Lung (tissue), 12 donors: ENCODE measurements around the gene TSPAN31. TPM values are rescaled to one million over a fixed set of nuclear protein-coding genes. Genes with fewer than 3 reads are reported as not detected.

ENCODE experiments used
- ATAC-seq: fragments of 200-7000 bp; cut with Tn5 transposase; one replicate; pipeline ENCODE4 v1.9.1; 2020; ENCODE audit warnings: moderate number of reproducible peaks; ENCODE audit not compliant: insufficient read depth, low FRiP score
- DNase-seq, 3 donors: peaks; one replicate each; pipeline ENCODE4 v3.0.0-alpha.2; 2013 to 2017
- H3K27ac ChIP-seq, 2 donors: one replicate each; pipeline ENCODE4 v1.5.1; 2013; ENCODE audit warnings: mild to moderate bottlenecking in 2 of 2, moderate library complexity in 2 of 2, control low read depth in 1 of 2, inconsistent platforms in 1 of 2, low read depth in 1 of 2, low read length in 1 of 2
- H3K27me3 ChIP-seq, 3 donors: one replicate each; pipeline ENCODE4 v1.5.1; 2013; ENCODE audit warnings: low read length in 2 of 3; ENCODE audit not compliant: control insufficient read depth in 3 of 3, insufficient read depth in 3 of 3
- H3K36me3 ChIP-seq, 4 donors: one replicate each; pipeline ENCODE4 v1.5.1; 2013; ENCODE audit warnings: low read length in 4 of 4, mild to moderate bottlenecking in 1 of 4, moderate library complexity in 1 of 4; ENCODE audit not compliant: control insufficient read depth in 4 of 4, insufficient read depth in 4 of 4
- H3K4me1 ChIP-seq, 5 donors: one replicate each; pipeline ENCODE4 v1.5.1; 2013; ENCODE audit warnings: low read length in 5 of 5, mild to moderate bottlenecking in 2 of 5, moderate library complexity in 1 of 5; ENCODE audit not compliant: control insufficient read depth in 5 of 5, insufficient read depth in 5 of 5
- H3K4me3 ChIP-seq: one replicate; pipeline ENCODE4 v1.5.1; 2013; ENCODE audit warnings: mild to moderate bottlenecking, control low read depth, moderate library complexity
- H3K9ac ChIP-seq, 2 donors: one replicate each; pipeline ENCODE4 v1.5.1; 2013; ENCODE audit warnings: low read length in 2 of 2, control low read depth in 1 of 2; ENCODE audit not compliant: insufficient read depth in 1 of 2
- H3K9me3 ChIP-seq, 4 donors: one replicate each; pipeline ENCODE4 v1.5.1; 2013; ENCODE audit warnings: low read length in 3 of 4, mild to moderate bottlenecking in 1 of 4, moderate library complexity in 1 of 4; ENCODE audit not compliant: control insufficient read depth in 4 of 4, insufficient read depth in 3 of 4
- CTCF ChIP-seq: IDR thresholded peaks from 2 replicates; pipeline ENCODE4 v1.5.1; 2012; ENCODE audit warnings: mild to moderate bottlenecking; ENCODE audit errors: control extremely low read depth, extremely low read depth
- WGBS, 2 donors: extraction: QIAGEN DNeasy Blood & Tissue Kit; methylation state at CpG; one replicate each; pipeline ENCODE4 v1.1.7; 2013; 5-methylcytosine and 5-hydroxymethylcytosine counted together
- polyA plus RNA-seq, 2 donors: library from polyadenylated mRNA; stranded (reverse); fragments of 200-250 nt; gene quantifications; one replicate each; pipeline ENCODE4 v1.2.1, GENCODE V29; 2013
- total RNA-seq, 2 donors: library from RNA; depleted of rRNA in 1 of 2; stranded (reverse); fragments of >200 nt in 1 of 2; gene quantifications; one replicate each; pipeline ENCODE4 v1.2.1, GENCODE V29; 2014 to 2021
- donor health status: control.
- donor health status: control.
- donor health status: Bipolar disorder and iron deficiency.
- donor health status: healthy.
- donor health status: DM: yes; HTN: yes; CAD: no.

The TSPAN31 gene
- total and polyA plus RNA-seq, 4 donors, result 32.4 to 61.1 (median 46.1) TPM

GRCh38 chr12:57741844-57742738 lies 2.7 kb upstream of the TSPAN31 start:
- Histone ChIP-seq H3K9me3 (no peaks in the 10 kb centered on the region), H3K9ac (no peak overlapping the region), H3K27ac (no peak overlapping the region), H3K36me3 (peaks cover under 1 to 10% (median 2%) of the 10 kb centered on the region in 4 donors), H3K27me3 (peaks cover 0 to 46% (median 39%) of the 10 kb centered on the region in 3 donors), H3K4me3 (no peak overlapping the region), H3K4me1 (peaks cover 4 to 15% (median 6%) of the 10 kb centered on the region in 5 donors)
- peak; percentile 13 for TF ChIP-seq CTCF
- no peak for ATAC-seq
- DNase-seq, result no peak
- WGBS, 2 donors, result 29 to 43% methylated on average over 14 of the region's 14 CpGs

GRCh38 chr12:57743769-57744168 lies 1.1 kb upstream of the TSPAN31 start:
- Histone ChIP-seq H3K27ac (no peak overlapping the region), H3K4me3 (no peak overlapping the region), H3K9me3 (no peaks in the 10 kb centered on the region), H3K9ac (no peak overlapping the region), H3K36me3 (peaks cover 4 to 19% (median 10%) of the 10 kb centered on the region in 4 donors), H3K4me1 (peaks cover 0 to 12% (median 4%) of the 10 kb centered on the region in 5 donors), H3K27me3 (peaks cover 0 to 38% (median 35%) of the 10 kb centered on the region in 3 donors)
- DNase-seq (no peak), ATAC-seq (no peak)
- 78 to 90% methylated on average over 2 of the region's 2 CpGs for WGBS, 2 donors
- no peak for TF ChIP-seq CTCF

- DNase-seq, result no peak
- no peak for TF ChIP-seq CTCF
- peak overlapping the region in 1 of 2 donors; percentile 91 for H3K9ac ChIP-seq
- peaks cover 0 to 33% (median 30%) of the 10 kb centered on the region in 3 donors for H3K27me3 ChIP-seq
- H3K9me3 ChIP-seq, result no peaks in the 10 kb centered on the region
- H3K4me3 ChIP-seq, result peak overlapping the region; percentile 20
- ATAC-seq, result peak; percentile 56
- H3K4me1 ChIP-seq, result peaks cover 0 to 12% (median 4%) of the 10 kb centered on the region in 5 donors
- peak overlapping the region; percentile 93 to 97 for H3K27ac ChIP-seq
- WGBS, 2 donors, result 6 to 9% methylated on average over 21 of the region's 21 CpGs
- peaks cover 9 to 24% (median 12%) of the 10 kb centered on the region in 4 donors for H3K36me3 ChIP-seq
Measured at GRCh38 chr12:57744194-57744776, 554 bp upstream of the TSPAN31 start.
